HuH-7 (cell line): Measurements from ENCODE around the gene PLCB1.

ENCODE experiments used
- DNase-seq: peaks from one replicate; pipeline ENCODE4 v3.0.0; 2011; ENCODE audit warnings: low spot score

PLCB1 gene

DNA sequence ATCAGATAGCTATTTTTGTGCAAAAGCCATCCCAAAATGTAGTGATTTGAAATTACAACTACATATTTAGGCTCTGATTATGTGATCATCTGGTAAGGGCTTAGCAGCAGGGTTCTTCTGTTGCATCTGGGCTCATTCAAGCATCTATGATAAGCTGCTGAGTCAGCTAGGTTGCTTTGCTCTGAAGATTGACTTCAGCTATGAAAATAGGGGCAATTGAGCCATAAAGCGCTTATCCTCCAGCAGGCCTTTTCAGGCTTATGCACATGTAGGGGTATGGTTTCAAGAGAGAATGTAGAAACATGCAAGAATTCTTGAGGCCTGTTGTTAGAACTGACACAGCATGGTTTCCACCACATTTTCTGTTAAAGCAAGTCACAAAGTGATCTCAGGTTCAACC lies 114.1 kb downstream of the PLCB1 start:
- no peak for DNase-seq

DNA sequence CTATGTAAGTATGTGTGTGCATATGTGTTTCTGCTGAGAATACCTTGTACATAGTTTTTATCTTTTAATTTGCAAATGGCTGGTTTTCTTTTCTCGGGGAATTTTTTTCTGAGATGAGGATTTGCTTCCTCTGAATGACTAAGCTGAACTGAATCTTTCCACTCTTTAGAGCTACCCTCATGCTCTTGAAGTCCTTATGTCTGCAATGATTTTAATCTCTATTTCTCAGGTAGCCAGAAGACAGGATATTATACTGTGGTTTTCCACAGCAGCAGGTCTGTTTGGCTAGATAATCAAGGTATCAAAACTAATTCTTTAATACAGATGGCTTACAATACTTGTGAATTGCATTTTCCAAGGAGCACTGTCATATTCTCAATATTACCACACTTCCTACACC lies 114.7 kb downstream of the PLCB1 start:
- DNase-seq, result no peak

DNA sequence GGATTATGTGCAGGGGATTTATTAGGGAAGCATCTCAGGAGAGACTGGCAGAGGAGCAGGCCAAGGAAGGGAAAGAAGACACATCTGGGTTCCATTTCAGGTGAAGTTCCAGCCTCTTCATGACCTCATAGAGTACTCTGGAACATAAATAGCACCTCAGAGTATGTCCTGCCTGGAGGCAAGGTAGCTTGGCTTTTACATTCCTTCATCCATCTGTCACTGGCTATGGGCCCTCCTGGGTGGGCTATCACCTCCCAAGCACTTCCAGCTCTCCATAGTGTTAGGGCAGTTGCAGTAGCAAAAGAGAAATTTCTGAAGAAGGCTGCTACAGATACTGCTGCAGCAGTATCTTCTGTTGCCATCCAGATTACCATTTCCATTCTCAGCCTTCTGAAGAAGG lies 116.0 kb downstream of the PLCB1 start:
- DNase-seq, result no peak

DNA sequence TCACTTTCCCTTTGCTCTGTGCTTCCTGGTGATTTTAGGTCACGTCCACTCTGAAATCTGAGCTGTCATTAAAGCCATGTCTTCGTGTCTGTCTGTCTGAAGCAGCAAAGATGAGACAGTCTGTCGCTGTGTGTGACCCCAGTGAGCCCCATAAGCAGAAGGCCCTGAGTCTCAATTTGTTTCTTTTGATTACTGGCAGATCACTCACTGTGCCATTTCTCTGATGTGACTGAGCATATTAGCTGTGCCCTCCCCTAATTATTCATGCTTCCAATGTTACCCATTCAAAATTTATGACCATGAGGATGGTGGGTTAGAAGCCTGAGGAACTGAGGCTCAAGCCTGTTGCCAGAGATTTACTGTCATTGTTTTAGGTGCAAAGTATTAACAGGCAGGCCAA lies 117.6 kb downstream of the PLCB1 start:
- no peak for DNase-seq

DNA sequence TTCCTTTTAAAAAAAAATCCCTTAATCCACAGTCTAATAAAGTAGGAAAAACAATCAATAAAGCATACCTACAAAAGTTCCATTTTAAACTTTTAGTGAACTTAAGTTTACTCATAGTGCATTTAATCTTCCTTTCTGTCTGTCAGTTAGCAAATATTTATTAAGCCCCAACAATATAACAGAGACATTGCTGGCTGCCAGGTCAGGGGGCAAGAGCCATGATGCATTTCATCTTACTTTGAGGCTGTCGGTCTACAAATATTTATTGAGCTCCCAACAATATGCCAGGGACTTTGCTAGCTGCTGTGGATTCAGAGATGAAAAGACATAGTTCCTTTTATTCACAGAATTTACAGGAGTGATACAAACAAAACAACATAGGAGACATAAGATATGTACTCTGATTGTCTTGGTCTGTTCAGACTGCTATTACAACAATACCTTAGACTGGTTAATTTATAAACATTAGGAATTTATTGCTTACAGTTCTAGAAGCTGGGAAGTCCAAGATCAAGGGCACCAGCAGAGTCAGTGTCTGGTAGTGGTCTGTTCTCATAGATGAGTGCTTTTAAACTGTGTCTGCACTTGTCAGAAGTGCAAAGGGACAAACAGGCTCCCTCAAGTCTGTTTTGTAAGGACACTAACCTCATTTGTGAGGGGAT lies 118.6 kb downstream of the PLCB1 start:
- peak; percentile 16 for DNase-seq

DNA sequence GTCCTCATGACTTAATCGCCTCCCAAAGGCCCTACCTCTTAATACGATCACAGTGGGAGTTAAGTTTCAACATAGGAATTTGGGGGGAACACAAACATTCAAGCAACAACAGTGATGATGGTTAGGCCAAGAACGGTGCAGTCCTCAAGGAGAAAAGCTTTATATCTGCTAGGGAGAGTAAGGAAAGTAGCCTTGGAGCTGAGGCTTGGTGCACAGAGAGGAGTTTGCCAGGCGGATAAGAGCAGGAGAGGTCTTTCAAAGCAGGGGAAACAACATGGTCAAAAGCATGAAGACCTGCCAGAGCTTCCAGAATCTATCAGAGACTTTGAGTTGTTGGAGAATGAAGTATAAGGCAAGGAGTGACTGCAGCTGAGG lies 119.1 kb downstream of the PLCB1 start:
- no peak for DNase-seq

DNA sequence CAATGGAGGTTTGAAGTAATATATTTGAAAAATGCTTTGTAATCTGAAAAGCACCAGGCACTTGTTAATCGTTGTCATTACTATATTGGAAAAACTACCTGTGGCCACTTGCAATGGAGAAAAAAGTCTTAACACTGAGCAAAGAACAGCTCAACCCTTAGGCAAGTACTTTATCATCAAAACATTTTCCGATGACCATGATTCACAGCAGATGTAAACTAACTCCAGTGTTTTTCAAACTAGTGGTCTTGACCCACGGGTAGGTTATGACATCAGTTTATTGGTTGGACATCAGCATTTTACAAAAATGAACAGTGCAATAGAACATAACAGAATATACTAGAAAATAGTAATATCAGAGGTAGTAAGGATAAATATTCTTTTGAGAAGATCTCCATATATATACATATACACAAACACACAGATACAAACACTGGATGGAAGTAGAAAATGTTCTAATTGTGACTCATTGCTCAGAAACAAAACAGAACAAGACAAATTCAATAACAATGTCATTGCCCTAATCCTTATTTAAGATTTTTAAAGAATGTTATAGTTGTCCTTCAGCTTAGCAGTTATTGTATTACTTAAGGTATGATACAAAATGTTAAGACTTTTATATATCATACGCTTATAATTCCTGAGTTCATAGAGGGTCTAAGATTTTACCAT lies 123.0 kb downstream of the PLCB1 start:
- no peak for DNase-seq

DNA sequence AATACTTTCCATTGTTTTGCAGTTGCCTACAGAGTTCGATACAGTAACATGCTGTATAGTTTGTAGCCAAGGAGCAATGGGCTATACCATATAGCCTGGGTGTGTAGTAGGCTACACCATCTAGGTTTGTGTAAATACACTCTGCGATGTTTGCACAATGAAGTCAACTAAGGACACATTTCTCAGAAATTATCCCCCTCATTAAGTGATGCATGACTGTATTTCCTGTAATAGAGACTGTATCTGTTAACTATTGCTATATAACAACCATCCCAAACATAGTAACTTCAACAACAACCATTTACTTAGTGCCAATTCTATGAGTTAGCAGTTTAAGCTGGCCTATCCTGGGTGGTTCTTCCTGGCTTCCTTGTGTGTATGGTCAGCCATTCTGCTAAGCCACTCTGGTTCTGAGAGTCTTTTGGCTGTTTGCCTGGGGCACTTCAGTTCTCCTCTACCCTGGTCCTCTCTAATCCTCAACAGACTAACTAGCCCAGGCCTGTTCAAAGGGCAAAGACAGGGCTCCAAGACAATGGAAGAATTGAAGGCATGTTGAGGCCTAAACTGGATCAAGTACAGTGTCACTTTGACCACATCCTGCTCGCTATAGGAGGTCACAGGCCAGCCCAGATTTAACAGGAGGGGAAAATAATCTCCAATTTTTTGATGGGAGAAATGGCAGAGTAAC lies 124.0 kb downstream of the PLCB1 start:
- peak; percentile 12 for DNase-seq

DNA sequence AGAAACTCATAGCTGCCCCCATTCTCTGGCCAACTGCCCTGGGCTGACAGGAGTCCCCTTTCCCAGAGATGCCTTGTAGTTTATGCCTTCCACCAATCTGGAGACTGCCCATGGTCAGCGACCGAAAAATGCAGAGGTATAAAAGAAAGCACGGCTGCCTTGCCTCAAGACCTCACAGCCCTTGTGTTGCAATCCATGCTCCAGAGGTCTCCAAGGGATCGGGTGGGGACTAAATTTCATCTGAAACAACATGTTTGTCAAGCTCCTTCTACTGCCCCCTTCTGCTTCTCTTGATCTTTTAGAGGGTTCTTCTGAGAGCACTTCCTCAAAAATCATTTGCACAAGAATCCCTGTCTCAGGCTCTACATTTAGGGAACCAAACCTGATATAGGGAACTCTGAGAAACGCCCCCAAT lies 128.8 kb downstream of the PLCB1 start:
- no peak for DNase-seq

DNA sequence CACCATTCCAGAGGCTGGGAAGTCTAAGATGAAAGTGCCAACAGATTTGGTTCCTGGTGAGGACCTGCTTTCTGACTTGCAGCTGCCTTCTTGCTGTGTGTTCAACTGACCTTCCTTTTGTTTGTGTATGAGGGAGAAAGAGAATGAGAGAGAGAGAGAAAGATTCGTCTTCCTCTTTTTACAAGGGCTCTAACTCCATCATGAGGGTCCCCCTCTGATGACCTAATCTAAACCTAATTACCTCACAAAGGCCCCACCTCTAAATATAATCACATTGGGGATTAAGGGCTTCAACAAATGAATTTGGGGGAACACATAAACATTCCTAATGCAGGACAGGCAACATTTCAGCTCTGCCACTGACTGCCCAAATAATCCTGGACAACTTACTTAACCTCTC lies 130.7 kb downstream of the PLCB1 start:
- no peak for DNase-seq

DNA sequence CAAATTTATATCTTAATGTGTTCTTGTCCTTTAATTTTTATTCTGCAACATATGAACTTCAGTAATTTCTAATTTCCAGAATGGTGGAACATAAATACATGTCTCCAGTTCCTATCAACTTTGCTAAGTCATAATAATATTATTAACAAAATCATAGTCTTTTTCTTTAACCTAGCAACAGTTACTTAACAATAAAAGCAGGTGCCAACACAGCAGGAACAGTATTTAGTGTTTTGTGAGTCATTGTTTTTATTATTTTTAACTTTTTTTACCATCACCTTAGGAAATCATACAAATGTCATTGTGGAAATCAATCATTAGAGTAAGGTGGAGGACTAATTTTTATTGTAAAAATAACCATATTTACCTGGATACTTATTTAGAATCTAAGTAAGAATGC lies 133.5 kb downstream of the PLCB1 start:
- no peak for DNase-seq

DNA sequence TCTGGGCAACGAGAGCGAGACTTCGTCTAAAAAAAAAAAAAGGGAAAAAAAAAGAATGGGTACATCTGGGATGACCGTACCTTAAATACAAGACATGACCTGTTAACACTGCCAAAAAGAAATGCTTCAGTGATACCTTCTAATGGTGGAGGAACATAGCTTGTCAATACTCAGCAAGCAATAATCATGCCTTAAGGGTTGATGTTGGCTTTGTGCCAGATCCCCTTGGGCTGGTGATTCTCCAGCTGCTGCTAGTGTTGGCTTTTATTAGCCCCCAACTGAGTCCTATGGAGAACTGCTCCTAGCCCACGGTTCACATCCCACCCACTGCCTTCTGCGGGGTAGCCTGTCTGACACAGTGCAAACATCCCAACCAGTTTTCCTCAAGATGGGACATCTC lies 134.9 kb downstream of the PLCB1 start:
- no peak for DNase-seq

DNA sequence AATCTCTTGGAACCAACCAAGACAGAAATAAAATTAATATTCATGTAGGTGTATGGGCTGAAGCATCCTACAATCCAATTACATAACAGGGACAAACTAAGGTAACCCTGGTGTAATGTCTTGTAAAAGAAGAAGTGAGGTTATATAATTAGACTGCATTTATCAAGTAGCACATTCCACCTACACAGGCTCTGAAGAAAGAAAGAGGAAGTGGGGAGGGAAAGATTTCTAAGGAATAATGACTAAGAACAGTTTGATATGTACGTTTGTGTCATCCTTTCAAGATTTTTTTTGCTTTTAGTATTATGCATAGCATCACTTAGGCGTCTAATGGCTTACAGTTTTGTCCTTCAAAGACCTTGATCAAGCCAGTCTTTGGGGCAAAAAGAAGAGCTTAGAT lies 139.7 kb downstream of the PLCB1 start:
- no peak for DNase-seq

DNA sequence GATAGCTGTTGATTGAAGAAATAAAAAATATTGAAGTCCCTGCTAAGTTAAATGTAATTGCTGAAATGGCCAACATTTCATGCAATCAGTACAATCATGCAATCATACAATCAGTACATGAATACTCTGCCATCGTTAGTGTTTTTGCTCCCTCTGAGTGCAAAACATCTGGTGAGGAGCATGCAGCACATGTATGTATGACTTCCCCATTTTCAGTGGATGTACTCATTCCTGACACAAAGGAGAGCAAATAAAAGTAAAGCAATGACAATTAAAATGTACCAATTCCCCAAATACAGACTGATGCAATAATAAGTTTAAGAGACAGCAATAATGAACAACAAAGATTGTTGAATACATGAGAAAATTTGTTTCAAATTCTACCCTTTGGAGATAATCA lies 140.7 kb downstream of the PLCB1 start:
- no peak for DNase-seq

DNA sequence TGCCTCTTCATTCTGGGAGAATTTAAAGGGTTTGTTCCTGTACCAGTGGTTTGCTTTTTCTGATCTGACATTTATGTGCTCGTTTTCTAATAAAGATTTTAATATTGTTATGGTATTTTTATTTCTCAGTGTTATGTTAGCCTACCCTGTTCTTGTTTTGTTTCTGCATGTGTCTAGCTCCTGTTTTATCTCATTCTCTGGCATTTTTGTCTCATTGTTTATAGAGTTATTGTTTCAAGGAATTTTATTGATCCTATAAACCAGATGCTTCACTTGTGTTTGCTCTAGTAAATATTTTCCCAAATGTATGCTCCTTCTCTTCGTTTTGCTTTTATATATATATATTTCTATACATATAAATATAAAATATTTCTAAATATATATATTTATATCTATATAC lies 152.8 kb downstream of the PLCB1 start:
- no peak for DNase-seq

DNA sequence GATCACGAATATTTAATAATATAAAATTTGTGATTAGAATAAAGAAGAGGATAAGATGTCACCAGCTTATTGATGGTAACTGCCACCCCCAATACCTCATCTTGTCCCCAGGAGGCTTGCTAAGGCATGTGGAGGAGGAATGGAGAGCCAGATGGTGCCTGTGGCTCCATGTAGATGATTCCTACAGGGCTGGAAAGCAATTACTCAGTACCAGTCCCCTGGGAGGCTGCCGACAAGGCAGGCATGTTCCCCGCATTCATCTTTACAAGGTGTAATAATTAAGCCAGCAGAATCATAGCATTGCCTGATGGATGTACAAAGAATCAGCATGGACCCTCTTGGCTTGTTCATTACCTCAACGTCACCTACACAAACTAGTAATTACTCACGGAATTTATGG lies 155.3 kb downstream of the PLCB1 start:
- no peak for DNase-seq

DNA sequence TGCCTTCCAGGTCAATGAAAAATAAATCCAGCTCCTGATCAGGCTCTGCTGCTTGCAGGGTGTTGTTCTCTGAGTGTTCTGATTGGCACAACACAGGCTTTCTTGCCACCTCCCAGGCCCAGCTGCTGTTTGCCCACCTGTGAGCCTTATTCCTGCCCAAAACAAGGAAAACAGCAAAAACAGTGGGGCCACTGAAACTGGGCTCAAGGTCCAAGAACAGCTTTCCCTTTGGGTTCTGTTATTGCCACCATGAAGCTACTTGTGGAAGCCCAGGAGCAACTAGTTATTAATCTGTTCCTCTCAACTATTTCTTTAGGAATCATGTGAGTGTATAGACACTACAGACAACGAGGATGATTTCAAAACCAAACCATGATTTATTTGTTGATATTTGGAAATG lies 159.1 kb downstream of the PLCB1 start:
- no peak for DNase-seq

DNA sequence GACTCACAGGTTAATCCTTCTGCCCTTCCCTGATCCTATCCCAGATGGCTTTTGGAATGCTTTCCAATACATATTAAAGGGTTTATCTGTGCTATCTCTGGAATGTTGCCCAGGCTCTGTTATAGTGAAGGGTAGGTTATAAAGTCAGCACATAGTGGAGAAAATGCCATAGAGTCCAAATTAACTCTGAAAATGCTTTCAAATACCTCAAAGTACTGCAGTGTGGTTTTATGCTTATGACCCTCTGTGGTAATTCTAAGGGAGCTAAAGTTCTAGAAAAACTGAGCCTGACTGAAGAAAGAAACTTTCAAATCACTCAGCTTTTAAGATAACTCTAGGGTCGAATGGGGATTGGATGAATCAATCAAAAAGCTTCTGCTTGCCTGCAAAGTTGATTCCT lies 159.8 kb downstream of the PLCB1 start:
- DNase-seq, result no peak

DNA sequence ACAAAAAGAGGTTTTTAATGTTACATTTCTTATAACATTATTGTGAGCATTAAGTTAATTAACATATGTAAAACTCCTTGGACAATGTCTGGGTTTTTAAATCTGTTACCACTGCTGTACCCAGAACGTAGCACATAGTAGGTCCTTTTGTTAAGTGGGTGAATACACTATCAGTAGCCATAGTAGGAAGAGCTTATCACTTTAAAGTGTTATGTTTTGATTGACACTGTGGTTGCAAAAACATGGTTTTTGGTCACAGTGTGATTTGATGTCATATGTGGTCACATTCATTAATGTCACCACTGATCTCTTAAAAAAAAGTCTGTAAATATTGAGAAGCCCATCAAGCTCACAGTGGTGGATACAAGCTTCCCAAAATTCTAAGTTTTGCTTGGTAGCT lies 160.7 kb downstream of the PLCB1 start:
- no peak for DNase-seq

DNA sequence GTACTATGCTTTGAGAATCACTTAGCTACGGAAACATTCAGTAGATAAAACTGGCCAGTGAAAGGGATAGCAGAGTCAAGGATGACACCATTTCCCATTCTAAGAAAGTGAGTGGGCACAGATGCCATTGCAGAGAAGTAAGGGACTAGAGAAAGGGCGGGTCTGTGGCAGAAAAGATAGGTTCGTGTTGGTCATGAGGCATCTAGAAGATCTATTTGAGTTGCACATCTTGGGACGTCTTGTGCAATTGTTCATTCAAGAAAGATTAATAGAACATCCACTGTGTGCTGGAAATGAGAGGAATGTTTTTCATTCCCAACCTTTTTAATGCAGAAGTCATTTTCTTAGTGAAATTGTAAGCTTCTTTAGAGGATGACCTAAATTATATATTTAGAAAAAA lies 161.7 kb downstream of the PLCB1 start:
- no peak for DNase-seq

DNA sequence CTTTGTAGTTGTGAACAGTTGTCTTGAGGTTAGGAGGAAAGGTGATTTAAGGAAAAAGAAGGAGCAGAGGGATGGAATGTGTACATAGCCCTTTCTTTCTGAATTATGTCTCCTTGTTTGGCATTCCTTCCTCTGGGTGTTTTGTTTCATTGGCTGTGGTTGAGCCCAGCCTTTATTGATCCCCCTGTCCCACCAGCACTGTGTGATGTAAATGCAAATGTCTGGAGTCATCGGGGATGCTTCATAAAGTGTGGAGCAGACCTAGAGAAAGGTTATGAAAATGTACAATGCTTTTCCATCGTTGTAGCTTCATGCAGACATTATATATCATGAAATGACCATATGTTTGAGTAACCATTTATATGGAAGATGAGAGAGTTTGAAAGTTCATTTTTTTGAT lies 164.5 kb downstream of the PLCB1 start:
- DNase-seq, result no peak

DNA sequence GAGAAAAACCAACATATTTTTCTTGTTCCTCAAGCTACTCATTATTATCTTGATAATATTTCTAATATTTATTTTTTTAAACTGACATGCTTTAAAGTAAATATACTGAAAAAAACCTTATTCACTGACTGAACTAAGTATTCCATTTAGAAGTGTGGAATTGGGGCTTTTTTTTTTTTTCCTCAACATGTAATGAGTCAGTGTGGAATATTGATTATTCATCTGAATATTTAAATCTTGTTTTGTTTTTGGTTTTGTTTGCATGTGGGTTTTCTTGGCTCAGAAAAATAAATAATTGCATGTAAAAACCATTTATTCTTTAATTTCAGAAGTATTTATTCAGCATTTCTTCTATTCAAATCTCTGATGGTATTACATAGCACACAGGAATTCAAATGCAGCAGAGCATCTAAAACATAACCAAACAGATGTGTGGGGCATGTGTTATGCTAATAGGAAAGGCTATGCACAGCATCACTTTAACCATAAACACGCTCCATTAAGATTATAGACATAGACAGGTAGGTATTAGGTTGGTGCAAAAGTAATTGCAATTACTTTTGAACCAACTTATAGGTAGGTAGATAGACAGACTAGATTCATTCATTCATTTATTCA lies 166.5 kb downstream of the PLCB1 start:
- DNase-seq, result no peak

DNA sequence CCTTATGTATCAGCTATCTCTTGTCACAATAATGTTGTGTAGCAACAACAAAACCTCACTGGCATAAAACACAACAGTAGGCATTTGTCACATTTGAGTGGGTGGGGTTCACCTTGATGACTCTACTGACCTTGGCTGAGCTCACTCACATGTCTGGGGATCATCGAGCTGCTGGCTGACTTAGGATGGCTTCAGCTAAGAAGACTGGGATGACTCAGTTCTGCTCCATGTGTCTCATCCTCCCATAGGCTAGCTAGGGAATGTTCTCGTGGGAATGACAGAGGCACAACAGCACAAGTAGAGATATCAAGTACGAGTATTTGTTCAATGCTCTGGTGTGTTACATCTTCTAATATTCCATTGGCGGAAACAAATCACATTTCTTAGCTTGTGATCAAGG lies 167.9 kb downstream of the PLCB1 start:
- DNase-seq, result no peak
